Measurements from ENCODE around the gene LIN7B.

Gene LIN7B

DNA sequence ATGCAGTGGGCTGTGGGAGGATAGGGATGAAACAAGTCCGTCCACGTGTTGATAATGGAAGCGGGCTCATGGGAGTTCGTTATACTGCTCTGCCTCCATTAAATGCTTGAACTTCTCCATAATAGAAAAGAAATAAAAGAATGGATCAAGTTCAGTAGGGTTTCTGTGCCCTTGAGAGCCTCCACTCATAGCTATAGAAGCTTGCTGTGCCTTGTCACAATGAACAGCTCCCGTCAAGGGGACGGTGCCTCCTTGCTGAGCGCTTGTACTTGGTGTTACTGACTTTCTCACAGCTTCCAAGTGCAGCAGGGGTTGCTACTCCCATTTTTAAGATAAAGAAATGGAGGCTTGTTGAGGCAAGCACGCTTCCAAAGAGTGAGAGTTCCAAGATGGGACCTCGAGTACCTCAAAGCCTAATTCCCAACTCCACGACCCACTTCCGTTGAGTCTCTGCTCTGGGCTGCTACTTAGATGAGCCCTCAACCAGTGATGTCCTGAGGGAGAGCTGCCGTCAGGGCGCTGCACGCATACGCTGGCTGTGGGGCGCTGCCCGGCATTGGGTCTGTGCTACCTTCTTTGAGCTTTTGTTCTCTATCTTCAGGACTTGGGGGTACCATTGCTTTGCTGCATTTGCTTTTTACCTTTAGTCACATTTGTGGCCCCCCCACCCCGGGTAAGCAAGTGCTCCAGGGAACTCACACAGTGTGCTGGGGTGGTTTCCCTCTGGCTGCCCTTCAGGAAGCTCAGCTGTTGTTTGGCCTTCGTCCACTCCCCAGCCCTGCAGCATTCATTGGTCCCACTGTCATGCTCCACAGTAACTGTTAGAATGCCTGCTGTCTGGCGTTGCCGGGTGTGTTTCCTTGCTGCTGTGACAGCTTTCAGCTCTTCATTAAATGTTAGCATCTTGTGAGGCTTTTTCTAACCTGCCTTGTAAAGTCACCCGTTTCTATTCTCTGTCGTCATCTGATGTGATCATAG, 19.4 kb upstream of the LIN7B start:
- DNase-seq, result no peak

DNA sequence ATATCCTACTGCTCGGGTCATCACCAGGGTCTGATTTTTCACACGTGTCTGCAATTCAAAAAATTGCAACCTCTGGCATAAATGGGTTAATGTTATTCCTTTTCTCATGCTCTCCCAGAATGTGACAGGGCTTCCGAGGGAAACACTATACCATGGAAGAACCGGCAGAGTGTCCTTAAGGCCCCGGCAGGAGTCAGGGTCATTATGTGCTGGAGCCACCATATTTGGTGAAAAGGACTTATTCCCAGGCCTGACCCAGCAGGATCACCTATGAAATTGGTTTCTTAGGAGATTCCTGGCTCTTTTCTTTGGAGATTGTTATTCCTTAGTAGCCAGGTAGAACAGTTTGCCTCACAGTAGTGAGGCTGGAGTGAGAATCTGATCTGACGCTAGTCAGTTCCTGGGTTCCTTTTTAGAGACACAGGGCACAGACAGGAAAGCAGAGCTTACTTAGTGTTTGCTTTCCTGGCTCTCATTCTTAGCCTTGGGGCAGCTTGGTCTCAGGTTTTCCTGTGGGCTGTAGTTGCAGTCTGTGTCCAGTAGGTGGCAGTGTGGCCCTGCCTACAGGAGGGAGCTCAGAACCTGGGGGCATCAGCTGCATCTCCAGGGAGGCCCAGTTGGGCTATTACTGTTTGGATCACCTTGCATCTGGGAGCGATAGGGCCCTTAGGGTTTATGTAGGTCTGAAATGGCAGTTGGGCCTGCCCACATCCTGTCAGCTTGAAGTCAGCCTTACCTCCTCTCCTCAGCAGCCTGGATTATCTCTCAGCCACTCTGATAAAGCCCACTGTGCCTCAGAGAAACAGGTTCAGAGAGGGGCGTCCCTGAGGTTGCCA, 16.5 kb upstream of the LIN7B start:
- DNase-seq, result peak; percentile 81

DNA sequence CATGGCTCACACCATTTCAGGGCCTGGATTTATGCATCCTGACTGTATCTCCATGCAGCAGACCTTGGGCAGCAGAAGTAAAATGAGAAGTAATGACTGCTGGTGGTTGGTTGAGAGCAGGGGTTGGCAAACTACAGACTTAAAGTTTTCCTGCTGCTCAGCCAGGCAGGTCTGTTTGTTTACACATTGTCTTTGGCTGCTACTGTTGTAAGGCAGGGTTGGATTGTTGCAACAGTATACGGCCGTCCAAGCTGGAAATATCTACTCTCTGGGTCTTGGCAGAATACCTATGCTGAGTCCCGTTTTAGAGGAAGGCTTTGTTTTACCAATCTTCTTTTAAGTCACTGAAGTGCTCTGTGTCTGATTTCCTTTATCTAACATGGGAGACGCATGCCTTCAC, 15.4 kb upstream of the LIN7B start:
- no peak for DNase-seq

- no peak for DNase-seq
These were observed 13.0 kb upstream of the LIN7B start for GRCh38 chr19:49101160-49101559.

DNA sequence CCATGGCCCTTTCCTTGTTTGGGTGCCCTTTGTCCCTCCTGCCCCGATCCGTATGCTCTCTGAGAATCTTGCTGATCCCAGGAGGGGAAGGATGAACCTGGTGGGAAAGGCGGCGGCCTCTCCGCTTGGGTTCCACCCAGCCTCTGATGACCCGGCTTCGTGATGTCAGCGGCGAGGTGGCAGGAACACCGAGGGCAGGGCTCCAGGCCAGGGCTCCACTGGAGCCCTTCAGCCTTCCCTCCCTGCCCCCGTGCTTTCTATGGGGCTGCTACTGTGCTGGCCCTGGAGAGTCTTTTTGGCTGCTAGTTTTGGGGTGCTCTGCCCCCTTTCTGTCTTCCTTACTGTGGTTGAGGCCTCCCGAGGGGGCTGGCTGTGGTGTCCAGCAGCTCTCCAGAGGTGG, 11.9 kb upstream of the LIN7B start:
- DNase-seq, result no peak

DNA sequence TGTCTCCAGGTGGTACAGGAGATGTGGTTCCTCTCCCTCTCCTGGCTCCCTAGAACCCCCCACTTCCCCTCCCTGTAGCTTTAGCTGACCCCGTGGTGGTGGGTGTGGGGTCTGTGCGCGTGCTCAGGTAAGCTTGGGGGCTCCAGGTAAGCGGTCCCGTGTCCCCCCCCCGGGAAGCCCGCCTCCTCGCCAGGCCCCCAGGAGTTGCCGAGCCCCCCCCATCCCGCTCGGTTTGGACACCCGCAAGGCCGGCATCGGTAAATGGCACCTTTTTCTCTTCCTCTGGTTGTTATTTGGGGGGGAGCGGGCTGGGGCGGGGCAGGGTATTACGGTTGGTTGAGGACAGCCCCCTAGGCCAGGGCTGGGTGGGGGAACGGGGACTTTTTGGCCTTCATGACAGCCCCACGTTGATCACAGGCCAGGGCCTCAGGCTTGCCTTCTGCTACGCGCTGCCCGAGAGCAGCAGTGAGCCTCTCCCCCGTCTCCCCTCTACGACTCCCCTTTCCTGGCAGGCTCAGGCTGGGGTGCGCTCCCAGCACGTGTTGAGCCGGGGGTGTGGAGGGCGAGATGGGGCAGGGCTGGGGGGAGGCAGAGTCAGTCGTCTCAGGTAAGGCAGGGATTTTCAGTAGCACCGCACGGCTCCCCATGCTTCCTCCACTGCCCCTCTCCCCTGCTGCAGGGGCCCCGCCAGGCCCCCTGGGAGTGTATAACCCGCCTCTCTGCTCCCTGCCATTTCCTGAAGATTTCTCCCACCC, 10.7 kb upstream of the LIN7B start:
- no peak for DNase-seq

DNA sequence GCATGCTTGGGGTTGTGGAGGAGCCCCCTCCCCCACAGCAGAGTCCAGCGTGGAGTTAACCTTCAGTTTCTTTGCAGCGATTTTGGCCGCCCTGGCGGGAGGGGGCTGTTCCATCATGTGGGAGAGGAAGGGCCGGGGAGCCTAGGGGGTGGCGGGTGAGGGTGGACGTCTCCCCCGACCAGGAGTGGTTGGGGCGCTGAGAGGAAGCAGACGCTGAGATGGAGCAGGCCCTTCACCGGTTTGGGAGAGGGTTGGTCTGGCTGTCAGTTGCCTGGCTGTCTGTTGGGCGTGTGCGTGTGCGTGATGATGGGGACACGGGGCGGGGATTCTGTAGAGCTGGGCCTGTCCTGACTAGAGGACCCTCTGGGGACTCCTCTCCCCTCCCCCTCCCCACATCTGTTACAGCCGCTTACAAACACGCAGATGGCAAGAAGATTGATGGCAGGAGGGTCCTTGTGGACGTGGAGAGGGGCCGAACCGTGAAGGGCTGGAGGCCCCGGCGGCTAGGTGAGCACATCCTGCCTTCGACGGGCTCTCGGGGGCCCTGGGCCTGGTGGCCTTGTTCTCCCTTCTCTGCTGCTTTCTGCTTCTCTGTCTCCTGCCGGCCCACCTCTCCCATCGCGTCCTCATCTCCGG, 9.8 kb upstream of the LIN7B start:
- no peak for DNase-seq

DNA sequence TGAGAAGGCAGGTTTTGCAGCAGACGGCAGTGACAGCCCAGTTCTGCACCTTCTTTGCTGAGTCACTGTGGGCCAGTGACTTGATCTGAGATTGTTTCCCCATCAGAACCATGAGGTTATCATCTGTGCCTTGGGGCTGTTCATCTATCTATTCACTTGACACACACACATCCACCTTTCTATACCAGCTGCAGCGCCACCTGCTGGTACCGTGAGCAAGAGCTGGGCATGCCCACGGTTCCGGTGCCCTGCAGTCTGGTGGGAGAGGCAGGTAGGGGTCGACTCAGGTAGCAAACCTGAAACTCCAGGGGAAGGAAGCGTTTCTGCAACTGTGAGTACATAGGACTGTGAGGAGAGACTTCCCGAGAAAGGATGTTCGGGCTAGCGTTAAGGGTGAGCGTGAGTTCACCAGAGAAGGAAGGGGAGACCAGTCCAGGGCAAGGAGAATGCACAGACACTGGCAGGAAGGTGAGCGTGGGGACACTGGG, 7.5 kb upstream of the LIN7B start:
- peak; percentile 24 for DNase-seq

GRCh38 chr19:49107625-49108459, 6.3 kb upstream of the LIN7B start:
- no peak for DNase-seq

GRCh38 chr19:49109051-49109450, 5.1 kb upstream of the LIN7B start:
- DNase-seq, result no peak

DNA sequence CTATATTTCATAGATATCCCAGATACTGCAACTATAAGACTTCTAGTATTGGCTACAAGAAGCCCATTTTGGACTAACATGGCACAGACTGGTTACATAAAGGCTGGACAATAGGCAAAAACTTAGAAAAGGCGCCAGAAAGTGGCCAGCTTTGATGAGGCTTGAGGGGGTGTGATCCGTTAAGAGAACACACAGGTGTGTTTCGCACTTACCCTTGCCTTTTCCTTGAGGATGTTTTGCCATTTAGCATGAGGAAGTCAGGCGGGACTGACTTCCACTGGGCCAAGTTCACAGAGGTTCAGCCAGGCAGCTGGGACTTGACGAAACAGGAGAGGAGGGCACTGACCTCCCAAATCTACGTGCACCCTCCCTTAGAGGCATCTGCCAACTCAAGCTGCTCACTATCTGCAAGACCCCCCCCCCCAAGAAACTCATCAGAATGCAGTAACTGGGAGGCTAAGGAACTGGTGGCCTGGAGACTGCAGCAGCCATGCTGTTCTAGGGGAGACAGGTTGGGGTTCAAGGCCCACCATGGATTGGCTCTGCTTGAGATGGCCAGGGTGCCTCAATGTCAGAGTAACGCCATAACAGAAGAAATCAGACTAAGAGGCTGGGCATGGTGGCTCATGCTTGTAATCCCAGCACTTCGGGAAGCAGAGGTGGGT, 4.5 kb upstream of the LIN7B start:
- DNase-seq, result no peak

DNA sequence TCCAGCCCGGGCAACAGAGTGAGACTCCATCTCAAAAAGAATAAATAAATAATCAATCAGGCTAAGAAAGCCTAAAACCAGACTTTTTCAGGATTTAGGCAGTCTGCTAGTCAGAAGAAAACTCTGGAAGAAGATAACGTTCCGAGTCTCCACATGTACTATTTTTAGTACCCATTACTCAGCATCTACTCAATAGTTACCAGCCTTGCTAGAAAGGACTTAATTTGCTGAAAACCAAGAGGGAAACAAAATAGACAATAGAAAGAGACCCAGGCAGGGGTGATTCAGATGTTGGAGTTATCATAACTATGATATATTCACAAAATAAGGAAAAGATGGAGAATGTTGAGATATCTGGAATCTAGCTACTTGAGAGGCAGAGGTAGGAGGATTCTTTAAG, 3.6 kb upstream of the LIN7B start:
- DNase-seq, result no peak

- no peak for DNase-seq
These were observed 2.8 kb upstream of the LIN7B start for GRCh38 chr19:49111218-49111998.

DNA sequence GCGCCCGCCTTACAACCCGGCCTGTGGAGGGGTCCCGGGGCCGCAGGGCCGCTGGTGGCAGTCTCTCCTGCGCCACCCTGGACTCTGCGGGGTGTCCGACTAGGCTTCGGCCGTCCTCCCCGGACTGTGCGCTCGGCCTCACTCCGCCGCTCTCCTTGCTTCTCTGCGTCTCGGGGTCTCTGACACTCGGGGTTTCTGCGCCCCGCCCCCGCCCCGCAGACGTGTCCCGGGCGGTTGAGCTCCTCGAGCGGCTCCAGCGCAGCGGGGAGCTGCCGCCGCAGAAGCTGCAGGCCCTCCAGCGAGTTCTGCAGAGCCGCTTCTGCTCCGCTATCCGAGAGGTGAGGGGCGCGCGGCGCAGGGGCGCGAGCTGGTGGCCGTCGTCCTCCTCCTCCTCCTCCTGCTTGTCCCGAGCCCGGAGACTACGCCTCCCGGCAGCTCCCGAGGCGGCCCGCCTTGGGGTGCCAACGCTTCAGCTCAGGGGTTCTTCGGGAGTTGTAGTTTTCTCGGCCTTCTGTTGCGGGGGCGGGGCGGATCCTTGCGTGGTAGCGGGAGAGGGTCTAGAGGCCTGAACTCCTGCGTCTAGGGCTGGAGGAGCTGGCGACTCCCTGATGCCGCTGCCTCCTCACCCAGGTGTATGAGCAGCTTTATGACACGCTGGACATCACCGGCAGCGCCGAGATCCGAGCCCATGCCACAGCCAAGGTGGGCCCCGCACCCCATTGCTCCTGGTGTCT, 627 bp downstream of the LIN7B start:
- DNase-seq, result no peak

GRCh38 chr19:49116544-49116943, 2.4 kb downstream of the LIN7B start:
- DNase-seq, result no peak

GRCh38 chr19:49117677-49118564, 3.8 kb downstream of the LIN7B start:
- no peak for DNase-seq

GRCh38 chr19:49118565-49119410, 4.6 kb downstream of the LIN7B start, which contains the start of gene C19orf73:
Gene C19orf73, minus strand, starts transcription at chr19:49119143. Its CDS starts 121 bp downstream, at chr19:49119022.
- DNase-seq, result peak; percentile 90

All from NCI-H748 treated with DMSO at 0.1 percent for 48 hours (cell line).